CD14-positive monocyte (primary cell): ENCODE measurements around the gene CLTA. TPM values are rescaled to one million over a fixed set of nuclear protein-coding genes. Genes with fewer than 3 reads are reported as not detected.

Experiments used
- DNase-seq, 3 donors: peaks; one replicate each; pipeline ENCODE4 v3.0.0-alpha.2; 2011 to 2022
- H2AFZ ChIP-seq: 2 replicates; pipeline ENCODE4 v1.6.0; 2012; ENCODE audit warnings: mild to moderate bottlenecking, low read depth, low read length, inconsistent platforms; ENCODE audit not compliant: insufficient read depth, poor library complexity, severe bottlenecking
- H3K27ac ChIP-seq, 2 donors: 1 replicate in 1 of 2; 2 replicates in 1 of 2; pipeline ENCODE4 v1.5.1; 2012 to 2013; ENCODE audit warnings: low read length in 2 of 2, control low read depth in 1 of 2, inconsistent platforms in 1 of 2, low read depth in 1 of 2, mild to moderate bottlenecking in 1 of 2
- H3K27me3 ChIP-seq, 2 donors: one replicate each; pipeline versions ENCODE4 v1.6.0 to v1.6.1; 2011 to 2013; ENCODE audit warnings: low read length in 2 of 2; ENCODE audit not compliant: control insufficient read depth in 2 of 2, insufficient read depth in 2 of 2
- H3K36me3 ChIP-seq, 2 donors: replicated peaks in 1 of 2; 1 replicate in 1 of 2; 2 replicates in 1 of 2; pipeline versions ENCODE4 v1.5.1 to v1.6.1; 2012 to 2013; ENCODE audit warnings: low read length in 2 of 2, control low read depth in 1 of 2, inconsistent platforms in 1 of 2, mild to moderate bottlenecking in 1 of 2; ENCODE audit not compliant: insufficient read depth in 2 of 2, control insufficient read depth in 1 of 2
- H3K4me1 ChIP-seq, 2 donors: 1 replicate in 1 of 2; 2 replicates in 1 of 2; pipeline versions ENCODE4 v1.5.1 to v1.6.1; 2012 to 2013; ENCODE audit warnings: low read length in 2 of 2, control low read depth in 1 of 2, inconsistent platforms in 1 of 2, mild to moderate bottlenecking in 1 of 2, moderate library complexity in 1 of 2; ENCODE audit not compliant: insufficient read depth in 2 of 2, control insufficient read depth in 1 of 2
- H3K4me2 ChIP-seq: replicated peaks from 2 replicates; pipeline ENCODE3; 2012; ENCODE audit warnings: low read length, moderate library complexity, mild to moderate bottlenecking; ENCODE audit not compliant: poor library complexity, severe bottlenecking; ENCODE audit errors: extremely low read depth
- H3K4me3 ChIP-seq, 3 experiments: fragments of 200-600 bp in 1 of 3; sonication (generic) in 1 of 3; replicated peaks in 1 of 3; 1 replicate in 2 of 3; 2 replicates in 1 of 3; pipeline ENCODE4 v1.5.1; 2011 to 2013; ENCODE audit warnings: low read length in 3 of 3, mild to moderate bottlenecking in 3 of 3, control low read depth in 2 of 3, low read depth in 2 of 3, inconsistent platforms in 1 of 3, moderate library complexity in 1 of 3
- H3K79me2 ChIP-seq: 2 replicates; pipeline ENCODE4 v1.6.0; 2012; ENCODE audit warnings: mild to moderate bottlenecking, control low read depth, inconsistent platforms, low read length, moderate library complexity; ENCODE audit not compliant: insufficient read depth
- H3K9ac ChIP-seq: 2 replicates; pipeline ENCODE4 v1.6.0; 2017; ENCODE audit warnings: low read length, mild to moderate bottlenecking; ENCODE audit not compliant: insufficient read depth, poor library complexity, severe bottlenecking
- H3K9me3 ChIP-seq, 2 donors: replicated peaks in 1 of 2; 1 replicate in 1 of 2; 2 replicates in 1 of 2; pipeline versions ENCODE4 v1.5.1 to v1.6.1; 2012 to 2013; ENCODE audit warnings: low read length in 2 of 2, control low read depth in 1 of 2; ENCODE audit not compliant: control insufficient read depth in 1 of 2, insufficient read depth in 1 of 2
- H4K20me1 ChIP-seq: 2 replicates; pipeline ENCODE4 v1.6.0; 2012; ENCODE audit warnings: mild to moderate bottlenecking, low read length, control low read depth, moderate library complexity; ENCODE audit not compliant: insufficient read depth
- H3K27ac Mint-ChIP-seq, 7 donors: one replicate each; pipeline ENCODE4 v1.8.0; 2020; ENCODE audit warnings: mild to moderate bottlenecking in 7 of 7, mixed read lengths in 7 of 7, moderate library complexity in 6 of 7, inconsistent platforms in 2 of 7
- H3K27me3 Mint-ChIP-seq, 3 donors: one replicate each; pipeline ENCODE4 v1.8.0; 2021 to 2022; ENCODE audit warnings: low read depth in 3 of 3, mild to moderate bottlenecking in 3 of 3, mixed read lengths in 3 of 3, moderate library complexity in 3 of 3, inconsistent platforms in 1 of 3
- H3K36me3 Mint-ChIP-seq, 2 donors: one replicate each; pipeline ENCODE4 v1.8.0; 2020; ENCODE audit warnings: mixed read lengths in 2 of 2, inconsistent platforms in 1 of 2, mild to moderate bottlenecking in 1 of 2
- H3K4me1 Mint-ChIP-seq: one replicate; pipeline ENCODE4 v1.8.0; 2020; ENCODE audit warnings: mild to moderate bottlenecking, mixed read lengths
- H3K4me3 Mint-ChIP-seq, 2 donors: one replicate each; pipeline ENCODE4 v1.8.0; 2020; ENCODE audit warnings: mild to moderate bottlenecking in 2 of 2, mixed read lengths in 2 of 2, moderate library complexity in 1 of 2
- H3K9me3 Mint-ChIP-seq, 7 donors: one replicate each; pipeline ENCODE4 v1.8.0; 2020 to 2022; ENCODE audit warnings: mixed read lengths in 7 of 7, mild to moderate bottlenecking in 6 of 7, moderate library complexity in 6 of 7, inconsistent platforms in 2 of 7
- CTCF ChIP-seq: fragments of 200-600 bp; IDR thresholded peaks from one replicate; pipeline ENCODE4 v1.8.0; 2022; ENCODE audit warnings: antibody characterized with exemption, mild to moderate bottlenecking
- WGBS: methylation state at CpG from one replicate; pipeline ENCODE4 v1.1.5; 2013; ENCODE audit warnings: missing lambda C conversion rate; ENCODE audit not compliant: insufficient coverage; 5-methylcytosine and 5-hydroxymethylcytosine counted together
- intact Hi-C, 2 donors: fragments of 100-400 bp; cut with micrococcal nuclease; formaldehyde crosslinking; loops; one replicate each; pipeline versions ENCODE4 v1.15.0 to v1.15.1; 2023
- polyA plus RNA-seq, 3 donors: library from polyadenylated mRNA; depleted of rRNA in 1 of 3; unstranded in 2 of 3; stranded (reverse) in 1 of 3; fragments of 300-500 nt in 2 of 3; fragments of >200 nt in 1 of 3; fragmentation: Illumina TruSeq in 2 of 3; gene quantifications; 1 replicate in 2 of 3; 2 replicates in 1 of 3; pipeline ENCODE4 v1.2.3, GENCODE V29; 2012 to 2021

CLTA gene
- polyA plus RNA-seq, 3 donors, result 85.6 to 262 (median 225) TPM

GRCh38 chr9:36193023-36193422 is 2.3 kb downstream of the CLTA start:
- no peak for TF ChIP-seq CTCF
- peak overlapping the region; percentile 95 to 97 for H3K4me3 Mint-ChIP-seq
- H3K27ac Mint-ChIP-seq, result peak overlapping the region in 6 of 7 donors; percentile 19 to 84 (median 40)
- Histone ChIP-seq H3K4me2 (peak overlapping the region; percentile 82), H2AFZ (no peak overlapping the region), H3K27ac (peak overlapping the region in 1 of 2 donors; percentile 62), H3K36me3 (peaks cover 12 to 32% of the 10 kb centered on the region in 2 donors), H3K4me1 (peaks cover 31 to 40% of the 10 kb centered on the region in 2 donors), H3K27me3 (no peaks in the 10 kb centered on the region), H3K79me2 (peaks cover 73% of the 10 kb centered on the region), H3K4me3 (peak overlapping the region in 1 of 3 experiments; percentile 85), H3K9ac (no peak overlapping the region), H4K20me1 (peaks cover 67% of the 10 kb centered on the region), H3K9me3 (no peaks in the 10 kb centered on the region)
- H3K4me1 Mint-ChIP-seq, result peaks cover 39% of the 10 kb centered on the region
- intact Hi-C loops, result no loop called here
- WGBS, result 58% methylated on average over 3 of the region's 3 CpGs
- peak in 1 of 3 donors; percentile 4 for DNase-seq
- H3K9me3 Mint-ChIP-seq, result no peaks in the 10 kb centered on the region
- peaks cover 24 to 45% of the 10 kb centered on the region in 2 donors for H3K36me3 Mint-ChIP-seq
- peaks cover 4 to 8% (median 4%) of the 10 kb centered on the region in 3 donors for H3K27me3 Mint-ChIP-seq

DNA sequence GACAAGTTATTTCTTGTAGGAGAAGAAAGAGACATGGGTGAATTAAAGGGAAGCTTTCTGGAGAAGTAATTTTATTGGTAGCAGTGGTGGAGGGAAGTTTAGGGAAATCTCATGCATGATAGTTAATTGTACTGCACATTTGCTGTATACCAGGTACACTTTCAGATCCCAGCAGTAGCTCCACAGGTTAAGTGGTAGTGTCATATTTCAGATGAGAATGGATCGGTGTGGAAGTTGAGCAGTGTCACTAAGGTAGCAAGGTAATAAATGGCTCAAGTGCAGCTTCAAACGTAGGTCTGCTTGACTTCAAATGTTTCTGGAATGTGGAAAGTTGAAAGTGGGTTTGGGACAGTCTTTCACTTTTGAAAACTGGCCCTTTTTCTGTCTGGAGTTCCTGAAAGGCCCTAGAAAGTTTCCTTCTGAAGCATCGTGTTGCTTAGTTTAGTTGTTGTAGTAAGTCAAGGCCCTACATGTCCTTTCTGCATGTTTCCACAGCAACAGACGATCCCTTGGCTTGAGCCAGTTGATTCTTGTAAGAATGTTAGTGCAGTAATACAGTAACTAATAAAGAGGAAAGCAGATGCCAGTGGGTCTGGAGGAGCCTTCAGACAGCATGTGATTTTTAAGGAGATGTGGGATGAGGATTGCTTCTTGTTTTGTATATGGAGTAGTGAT is 3.7 kb downstream of the CLTA start:
- peaks cover 39% of the 10 kb centered on the region for H3K4me1 Mint-ChIP-seq
- intact Hi-C loops, result no loop called here

More for the DNA sequence above, 3.7 kb downstream of the CLTA start:
- H3K9ac ChIP-seq, result no peak overlapping the region
- Mint-ChIP-seq H3K27ac (peak overlapping the region in 5 of 7 donors; percentile 47 to 89 (median 66)), H3K27me3 (peaks cover 0 to 3% (median 0%) of the 10 kb centered on the region in 3 donors), H3K9me3 (no peaks in the 10 kb centered on the region), H3K36me3 (peaks cover 32 to 60% of the 10 kb centered on the region in 2 donors), H3K4me3 (no peak overlapping the region)
- whole genome bisulfite sequencing, result 82% methylated on average over 2 of the region's 4 CpGs
- H2AFZ ChIP-seq, result no peak overlapping the region
- peaks cover 31 to 40% of the 10 kb centered on the region in 2 donors for H3K4me1 ChIP-seq
- H3K79me2 ChIP-seq, result peaks cover 82% of the 10 kb centered on the region
- H3K4me3 ChIP-seq, result no peak overlapping the region
- no peaks in the 10 kb centered on the region for H3K27me3 ChIP-seq
- no peak for TF ChIP-seq CTCF
- H4K20me1 ChIP-seq, result peaks cover 82% of the 10 kb centered on the region
- no peaks in the 10 kb centered on the region for H3K9me3 ChIP-seq
- no peak overlapping the region for H3K4me2 ChIP-seq
- H3K27ac ChIP-seq, result peak overlapping the region in 1 of 2 donors; percentile 62
- no peak for DNase-seq
- H3K36me3 ChIP-seq, result peaks cover 25 to 47% of the 10 kb centered on the region in 2 donors
